GM21528 (cell line): ENCODE results near the gene FTO.

ENCODE experiments used
- ATAC-seq: cut with Tn5 transposase; IDR thresholded peaks from one replicate; pipeline ENCODE4 v1.9.1; 2021; ENCODE audit warnings: mild to moderate bottlenecking, moderate library complexity; ENCODE audit not compliant: unreplicated experiment, low FRiP score

The FTO gene

DNA sequence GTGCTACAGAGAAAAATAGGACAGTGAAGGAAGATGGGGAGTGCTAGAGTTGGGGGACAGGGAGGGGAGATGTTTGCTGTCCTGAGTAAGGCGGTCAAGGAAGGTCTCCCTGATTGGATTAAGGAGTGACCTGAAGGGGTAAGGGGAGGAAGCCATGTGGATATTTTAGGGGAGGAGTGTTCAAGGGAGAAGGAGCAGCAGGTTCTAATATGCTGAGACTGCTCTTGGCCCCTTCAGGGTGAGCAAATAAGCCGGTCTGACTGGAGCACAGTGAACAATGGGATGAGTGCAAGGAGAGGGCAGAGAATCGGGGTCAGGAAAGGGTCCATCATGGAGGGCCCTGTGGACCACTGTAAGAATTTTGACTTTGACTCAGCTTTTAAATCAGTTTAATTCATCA is 393.8 kb downstream of the FTO start:
- no peak for ATAC-seq

DNA sequence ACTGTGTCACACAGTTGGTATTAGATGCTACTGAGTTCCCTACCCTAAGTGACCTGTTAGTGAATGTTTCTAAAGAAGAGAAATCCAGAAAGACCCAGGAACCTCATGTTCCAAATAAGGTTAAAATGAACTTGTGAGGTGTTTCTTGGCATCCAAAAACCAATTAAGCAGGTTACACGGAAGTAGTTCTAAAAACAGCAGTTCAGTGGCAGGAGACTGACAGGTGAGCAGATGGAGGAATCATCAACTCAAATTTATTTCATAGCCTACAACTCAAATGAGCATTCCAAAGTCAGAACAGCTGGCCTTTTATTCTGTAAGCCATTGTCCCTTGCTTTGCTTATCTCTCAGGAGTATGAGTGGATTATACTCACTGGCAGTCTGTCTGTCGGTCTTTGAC is 394.3 kb downstream of the FTO start:
- ATAC-seq: no peak

DNA sequence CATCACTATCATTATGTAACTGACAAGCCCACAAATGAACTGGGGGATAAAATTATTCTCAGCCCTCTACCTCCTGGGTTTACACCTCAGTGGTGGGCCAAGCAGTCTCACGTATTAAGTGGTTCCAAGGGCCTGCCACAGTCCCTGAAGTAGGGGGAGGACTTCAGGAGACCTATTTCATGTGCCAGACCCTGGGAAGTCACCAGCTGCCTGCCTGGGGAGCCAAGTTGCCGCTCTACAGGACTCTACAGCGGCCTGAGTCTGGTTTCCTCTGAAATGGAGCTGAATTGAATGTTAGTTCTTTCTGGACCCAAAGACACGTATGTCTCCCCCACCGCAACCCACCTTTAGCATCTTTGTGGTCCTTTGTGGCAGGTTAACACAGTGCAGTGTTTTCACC is 395.7 kb downstream of the FTO start:
- no peak for ATAC-seq

DNA sequence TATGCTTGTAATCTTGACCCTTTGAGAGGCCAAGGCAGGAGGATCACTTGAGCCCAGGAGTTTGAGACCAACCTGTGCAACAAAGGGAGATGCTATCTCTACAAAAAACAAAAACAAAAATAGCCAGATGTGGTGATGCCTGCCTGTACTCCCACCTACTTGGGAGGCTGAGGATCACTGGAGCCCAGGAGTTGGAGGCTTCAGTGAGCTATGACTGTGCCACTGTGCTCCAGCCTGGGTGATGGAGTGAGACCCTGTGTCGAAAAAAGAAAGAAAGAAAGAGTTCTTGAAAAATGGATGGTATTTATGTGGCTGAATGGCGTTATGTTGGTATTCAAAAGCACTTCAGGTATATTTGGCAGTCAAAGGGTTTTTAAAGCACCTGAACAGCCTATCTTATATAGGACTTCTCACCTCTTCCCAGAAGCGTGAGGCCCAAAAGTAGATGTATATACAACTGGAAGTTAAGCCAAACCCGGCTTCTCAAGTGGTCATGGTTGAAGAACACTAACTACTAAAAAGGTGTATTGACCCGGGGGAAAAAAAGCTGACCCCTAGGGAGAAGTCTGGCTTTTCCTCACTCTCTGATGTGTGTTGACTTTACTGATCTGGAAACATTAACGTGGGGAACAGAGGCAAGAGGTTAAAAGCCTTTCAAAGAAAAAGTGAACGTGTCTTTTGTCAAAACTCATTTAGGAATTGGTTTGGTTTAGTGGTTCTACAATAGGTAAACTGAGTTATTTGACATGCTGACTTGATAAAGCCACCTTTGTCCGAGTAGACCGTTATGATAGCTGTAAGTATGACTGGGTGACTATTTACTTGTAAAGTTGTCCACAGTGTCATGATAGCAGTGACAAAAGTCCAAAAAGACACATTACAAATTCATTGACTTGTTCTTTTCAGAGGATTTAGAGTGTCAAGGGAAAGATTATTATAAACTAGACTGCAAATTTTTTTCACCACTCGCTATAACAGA is 399.2 kb downstream of the FTO start:
- ATAC-seq: no peak

GRCh38 chr16:54106057-54106456 is 402.1 kb downstream of the FTO start:
- no peak for ATAC-seq

GRCh38 chr16:54107583-54108202 is 403.7 kb downstream of the FTO start:
- ATAC-seq: no peak

GRCh38 chr16:54110016-54110981 is 406.3 kb downstream of the FTO start:
- ATAC-seq: no peak

- ATAC-seq: no peak
Observed at GRCh38 chr16:54112451-54113206, 408.7 kb downstream of the FTO start.

- ATAC-seq: no peak
Observed at GRCh38 chr16:54115558-54115957, 411.6 kb downstream of the FTO start.

GRCh38 chr16:54116124-54116655 is 412.2 kb downstream of the FTO start:
- no peak for ATAC-seq

GRCh38 chr16:54118846-54119245 is 414.9 kb downstream of the FTO start:
- ATAC-seq: no peak

GRCh38 chr16:54120846-54121480 is 417.0 kb downstream of the FTO start:
- no peak for ATAC-seq

GRCh38 chr16:54121539-54122295 is 417.8 kb downstream of the FTO start:
- ATAC-seq: no peak

- no peak for ATAC-seq
Observed at GRCh38 chr16:54123766-54124165, 419.8 kb downstream of the FTO start.

DNA sequence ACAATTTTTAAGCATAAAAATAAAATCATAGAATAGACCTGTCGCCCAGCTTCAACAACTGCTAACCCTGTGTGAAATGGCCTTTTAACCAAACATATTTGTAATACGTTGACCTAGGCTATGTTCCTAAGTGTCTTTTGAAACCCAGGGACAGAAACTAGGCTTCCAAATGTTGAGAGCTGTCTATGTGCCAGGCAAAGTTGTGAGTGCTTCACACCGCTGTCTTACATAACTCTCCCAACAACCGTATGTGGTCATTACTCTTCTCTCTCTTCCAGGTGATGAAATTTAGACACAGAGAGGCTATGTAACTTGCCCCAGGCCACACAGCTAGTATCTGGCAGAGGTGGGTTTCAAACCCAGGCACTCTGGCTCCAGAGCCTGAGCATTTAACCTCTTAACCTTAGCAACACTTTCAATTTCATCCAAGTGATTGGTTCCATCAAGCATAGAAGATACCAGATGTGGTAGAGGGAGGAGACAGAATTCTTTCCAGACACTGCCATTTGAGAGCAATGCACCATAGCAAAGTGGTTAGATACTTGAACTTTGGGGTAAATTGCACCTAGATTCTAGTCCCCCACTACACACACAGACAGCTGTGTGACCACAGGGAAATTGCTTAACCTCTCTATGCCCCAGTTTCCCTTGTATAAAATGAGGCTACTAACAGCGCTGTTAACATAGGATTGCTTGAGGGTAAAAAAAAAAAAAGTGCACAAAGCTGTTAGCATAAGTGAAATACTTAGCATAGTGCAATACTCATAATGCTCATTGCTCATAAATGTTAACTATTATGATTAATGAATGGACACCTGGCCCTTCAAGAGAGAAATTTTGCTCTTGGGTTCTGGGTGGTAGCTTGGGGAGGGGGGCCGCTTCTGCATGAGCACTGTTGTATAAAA is 422.0 kb downstream of the FTO start:
- no peak for ATAC-seq

GRCh38 chr16:54126907-54127306 is 423.0 kb downstream of the FTO start:
- no peak for ATAC-seq

DNA sequence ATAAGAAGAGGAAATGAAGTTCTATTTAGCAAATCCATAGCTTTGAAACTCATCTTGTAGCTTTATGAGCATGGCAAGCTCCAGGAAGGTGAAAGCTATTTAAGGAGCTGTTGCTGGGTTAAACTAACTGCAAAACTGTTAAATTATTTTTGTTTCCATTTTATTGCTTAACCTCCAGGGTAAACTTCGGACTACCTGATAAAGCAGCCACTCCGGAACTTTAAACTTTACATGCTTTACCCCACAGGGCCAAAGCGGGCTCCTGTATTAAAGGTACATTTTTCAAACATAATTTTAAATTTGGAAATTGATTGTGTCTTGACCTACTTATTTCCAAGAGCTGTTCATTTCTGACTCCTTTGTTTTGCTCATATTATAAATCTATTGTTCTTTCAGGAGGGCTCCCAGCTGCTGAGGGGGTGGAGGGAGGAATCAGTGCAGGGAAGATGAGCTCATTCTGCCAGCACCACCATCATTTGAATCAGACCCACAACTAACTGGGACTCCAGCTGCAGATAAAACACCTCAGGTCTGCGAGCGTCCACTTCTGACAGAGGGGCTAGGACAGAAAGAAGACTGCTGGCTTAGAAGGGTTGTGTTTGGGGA is 424.8 kb downstream of the FTO start:
- no peak for ATAC-seq
